Right ventricle myocardium superior (tissue), 1 donor: ENCODE data around the gene ARG1. TPM values are rescaled to one million over a fixed set of nuclear protein-coding genes. Genes with fewer than 3 reads are reported as not detected.

Experiments
- ATAC-seq: fragments of 200-7000 bp; cut with Tn5 transposase; one replicate; pipeline ENCODE4 v1.9.1; 2020; ENCODE audit warnings: mild to moderate bottlenecking; ENCODE audit not compliant: poor library complexity
- DNase-seq: peaks from one replicate; pipeline ENCODE4 v3.0.0-alpha.2; 2020
- intact Hi-C: fragments of 100-400 bp; cut with DNase I; formaldehyde crosslinking; loops from one replicate; pipeline ENCODE4 v1.11.2; 2022
- total RNA-seq: library from RNA; stranded (reverse); fragmentation: NEBNext Ultra II Directional; extraction: Animal tissue kit (Norgen Biotek cat#: 25700); gene quantifications from one replicate; pipeline ENCODE4 v1.2.1, GENCODE V29; 2021
- donor health status: DM: no; HTN: yes; CAD: no; lungs with severe emphysema.

The ARG1 gene
- total RNA-seq, 1 donor from 2014 or later = not detected

DNA sequence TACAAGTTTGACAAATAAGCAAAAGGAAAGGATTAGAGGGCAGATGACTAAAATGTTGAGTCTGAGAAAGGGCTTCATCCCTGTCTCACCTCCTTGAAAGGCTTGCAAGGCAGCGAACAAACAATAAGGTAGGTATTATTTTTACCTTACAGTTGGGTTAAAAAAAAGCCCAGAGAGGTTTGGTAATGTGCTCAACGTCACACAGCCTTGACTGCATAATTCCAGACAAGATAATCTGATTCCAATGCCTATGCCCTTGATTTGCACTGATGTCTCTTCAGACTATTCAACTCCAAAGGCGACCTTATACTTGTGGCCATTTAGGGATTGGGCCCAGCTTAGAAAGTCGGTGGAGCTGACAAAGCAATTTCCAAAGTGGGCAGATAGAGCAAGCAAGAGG, 1.7 kb downstream of the ARG1 start:
- no peak for DNase-seq
- intact Hi-C loops = no loop called here
- ATAC-seq = no peak

DNA sequence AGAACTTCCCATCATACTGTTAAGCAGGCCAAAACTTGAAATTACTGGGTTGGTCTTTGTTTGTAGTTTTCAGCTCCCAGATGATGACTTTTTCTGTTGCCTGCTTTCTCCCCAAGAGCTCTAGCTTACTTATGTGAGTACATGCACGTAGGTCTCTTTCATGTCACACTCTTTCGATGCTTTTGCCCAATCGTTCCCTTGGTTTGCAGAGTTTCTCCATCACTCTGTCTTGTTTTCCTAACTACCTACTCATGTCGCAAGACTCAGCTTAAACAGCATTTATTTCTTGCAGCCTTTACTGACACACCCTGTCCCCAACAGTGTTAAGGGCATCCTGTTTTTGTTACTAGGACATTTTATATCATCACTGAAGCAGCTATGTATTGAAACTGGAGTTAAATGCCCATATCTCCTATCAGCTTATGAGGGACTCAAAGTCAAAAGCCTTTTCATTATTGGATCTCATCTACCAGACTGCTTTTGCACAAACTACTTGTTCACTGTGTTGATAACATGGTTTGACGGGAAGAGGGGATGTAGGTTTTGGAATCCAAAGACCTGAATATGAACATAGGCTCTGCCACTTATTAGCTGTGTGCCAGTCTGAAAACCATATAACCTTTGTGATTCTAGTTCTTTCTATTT, 2.9 kb downstream of the ARG1 start:
- DNase-seq (no peak), ATAC-seq (no peak)
- intact Hi-C loops = no loop called here

DNA sequence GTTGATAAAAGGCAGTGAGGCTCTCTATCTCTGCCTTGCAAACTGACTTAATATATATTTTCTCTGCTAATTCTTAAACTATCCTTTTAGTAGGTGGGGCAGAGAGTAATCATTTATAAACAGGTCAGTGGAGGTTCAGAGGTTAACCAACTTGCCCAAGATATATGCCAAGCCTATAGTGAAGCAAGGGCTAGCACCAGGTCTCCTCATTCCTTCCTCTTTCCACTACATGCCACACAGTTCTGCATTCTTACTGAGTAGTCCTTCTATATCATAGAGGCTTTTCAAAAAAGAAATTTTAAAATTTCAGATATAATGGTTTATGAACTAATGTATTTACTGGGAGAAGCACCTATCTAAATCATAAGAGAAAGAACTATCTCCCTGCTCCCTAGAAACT, 8.5 kb downstream of the ARG1 start:
- intact Hi-C loops = no loop called here
- ATAC-seq (no peak), DNase-seq (no peak)

DNA sequence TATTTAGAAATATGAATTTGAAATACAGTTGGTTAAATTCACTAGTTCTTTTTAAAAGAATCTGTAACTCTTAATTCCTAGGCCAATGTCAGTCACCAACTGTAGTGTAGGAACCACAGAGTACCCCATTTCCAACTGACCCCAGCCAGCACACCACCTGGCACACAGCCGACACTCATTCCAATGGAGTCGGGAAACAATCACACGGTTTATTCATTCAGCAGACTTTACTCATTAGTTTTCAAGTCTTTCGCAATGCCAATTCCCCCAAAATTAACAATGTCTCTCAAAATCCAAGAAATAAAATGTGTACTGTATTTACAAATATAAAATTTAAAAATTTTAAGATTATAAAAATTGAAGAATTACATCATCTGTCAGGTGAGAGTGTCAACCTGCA, 13.5 kb downstream of the ARG1 start:
- DNase-seq (no peak), ATAC-seq (no peak)
- intact Hi-C loops = loop anchor here (5.0 kb wide), 1 partner anchor 36 kb away; no protein-coding TSS in a partner anchor

DNA sequence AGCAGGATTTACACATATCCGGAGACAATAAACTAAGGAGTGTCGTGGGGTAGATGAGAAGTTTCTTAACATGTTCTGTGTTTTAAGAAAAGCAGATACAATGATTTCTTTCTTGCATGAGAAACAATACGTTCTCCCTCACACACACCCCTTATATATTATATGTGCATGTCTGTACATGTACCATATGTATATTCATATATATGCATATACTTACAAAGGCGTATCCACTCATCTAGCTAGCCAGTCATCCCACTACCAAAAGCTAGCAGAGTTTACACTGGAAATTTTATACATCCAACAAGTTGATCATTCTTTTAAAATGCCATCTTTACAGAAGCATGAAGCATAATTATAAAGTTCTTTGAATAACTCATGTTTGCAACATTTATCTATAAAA, 14.9 kb downstream of the ARG1 start:
- intact Hi-C loops = loop anchor here (5.0 kb wide), 1 partner anchor 34 kb away; no protein-coding TSS in a partner anchor
- no peak for ATAC-seq
- DNase-seq = no peak

DNA sequence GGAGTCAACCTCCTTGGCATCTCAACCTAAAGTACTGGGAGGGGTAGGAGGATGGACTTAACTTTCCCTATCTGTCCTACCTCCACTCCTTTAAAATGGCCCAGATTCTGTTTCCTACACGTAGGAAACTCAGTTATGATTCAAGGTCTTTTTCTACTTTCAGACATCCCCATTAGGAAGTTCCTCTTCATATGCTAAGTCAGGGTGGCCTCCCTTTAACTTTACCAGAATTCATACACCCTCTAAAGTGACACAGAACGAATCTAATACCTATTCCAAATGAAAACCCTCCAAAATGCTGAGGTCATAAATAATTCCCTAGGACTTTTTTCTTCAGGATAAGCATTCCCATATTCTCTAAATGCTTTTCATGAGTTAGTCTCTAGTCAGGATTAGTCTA, 15.6 kb downstream of the ARG1 start:
- ATAC-seq (no peak), DNase-seq (no peak)
- intact Hi-C loops = loop anchor here (5.0 kb wide), 1 partner anchor 34 kb away; no protein-coding TSS in a partner anchor

DNA sequence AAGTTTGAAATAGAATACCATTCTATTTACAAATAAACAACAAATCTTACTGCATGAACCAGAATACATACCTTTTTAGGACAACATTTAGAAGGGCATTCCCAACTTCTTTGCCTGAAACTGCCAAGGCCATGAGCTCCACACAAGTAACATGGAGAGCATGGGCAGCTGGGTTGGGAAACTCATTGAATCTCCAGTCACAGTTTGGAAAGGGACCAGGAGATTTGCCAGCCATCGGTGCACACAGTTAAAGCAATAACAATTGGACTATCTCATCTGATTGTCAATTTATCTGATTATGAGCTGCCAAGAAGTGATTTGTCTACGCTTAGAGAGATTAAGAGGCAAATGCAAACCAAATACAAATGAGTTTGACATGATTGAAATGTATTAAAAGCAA, 19.9 kb downstream of the ARG1 start:
- DNase-seq (no peak), ATAC-seq (no peak)
- intact Hi-C loops = no loop called here

DNA sequence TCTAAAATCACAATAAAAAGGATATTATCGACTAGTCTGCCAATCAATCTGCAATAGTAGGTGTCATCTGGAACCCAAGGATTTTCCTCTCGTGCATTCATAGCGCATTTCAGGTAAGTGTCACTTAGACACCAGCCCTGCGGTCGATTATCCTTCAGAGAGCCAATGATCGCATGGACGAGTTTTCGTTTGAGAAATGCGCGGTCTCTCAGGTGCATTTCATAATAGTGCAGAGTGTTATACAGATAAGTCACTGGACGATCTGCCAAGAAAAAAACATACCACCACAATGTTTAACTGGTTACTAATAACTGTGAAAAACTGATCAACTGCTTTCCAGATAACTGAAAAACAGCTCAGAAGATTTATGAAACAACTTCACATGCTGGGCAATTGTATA, 21.0 kb downstream of the ARG1 start:
- intact Hi-C loops = no loop called here
- ATAC-seq (no peak), DNase-seq (no peak)

DNA sequence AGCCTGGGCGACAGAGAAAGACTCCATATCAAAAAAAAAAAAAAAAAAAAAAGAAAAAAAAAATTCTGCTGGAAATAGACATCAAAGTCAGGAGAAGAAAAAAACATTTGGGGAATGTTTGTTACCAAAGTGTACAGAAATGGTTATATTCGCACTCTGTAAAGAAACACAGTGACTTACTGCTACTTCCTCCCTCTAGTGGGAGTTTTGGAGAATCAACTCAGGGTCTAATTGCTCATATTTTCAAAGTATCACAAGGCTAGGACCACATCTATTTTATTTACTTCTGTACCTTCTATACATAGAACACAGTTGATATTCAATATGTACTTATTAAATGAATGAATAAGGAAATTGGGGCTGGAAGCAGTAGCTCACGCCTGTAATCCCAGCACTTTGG, 24.4 kb downstream of the ARG1 start:
- DNase-seq (no peak), ATAC-seq (no peak)
- intact Hi-C loops = no loop called here

DNA sequence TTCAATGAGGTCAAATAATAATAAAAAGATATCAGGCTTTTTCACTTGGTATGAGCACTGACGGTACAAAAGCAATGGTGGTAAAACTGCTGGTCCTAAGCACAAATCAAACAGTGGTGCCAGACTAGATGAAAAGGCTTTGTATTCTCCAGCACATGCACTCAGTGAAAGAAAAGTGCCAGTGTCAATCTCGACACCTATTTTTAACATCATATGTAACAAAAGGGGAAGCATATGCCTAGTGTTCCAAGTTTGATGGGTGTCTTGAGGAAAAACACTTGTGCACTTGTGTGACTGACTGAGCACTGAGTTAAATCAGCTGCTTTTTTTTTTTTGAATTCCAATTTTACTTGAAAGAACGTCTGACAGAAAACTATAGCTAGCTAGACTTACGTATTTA, 27.7 kb downstream of the ARG1 start:
- intact Hi-C loops = no loop called here
- DNase-seq = no peak
- peak; percentile 70 for ATAC-seq

DNA sequence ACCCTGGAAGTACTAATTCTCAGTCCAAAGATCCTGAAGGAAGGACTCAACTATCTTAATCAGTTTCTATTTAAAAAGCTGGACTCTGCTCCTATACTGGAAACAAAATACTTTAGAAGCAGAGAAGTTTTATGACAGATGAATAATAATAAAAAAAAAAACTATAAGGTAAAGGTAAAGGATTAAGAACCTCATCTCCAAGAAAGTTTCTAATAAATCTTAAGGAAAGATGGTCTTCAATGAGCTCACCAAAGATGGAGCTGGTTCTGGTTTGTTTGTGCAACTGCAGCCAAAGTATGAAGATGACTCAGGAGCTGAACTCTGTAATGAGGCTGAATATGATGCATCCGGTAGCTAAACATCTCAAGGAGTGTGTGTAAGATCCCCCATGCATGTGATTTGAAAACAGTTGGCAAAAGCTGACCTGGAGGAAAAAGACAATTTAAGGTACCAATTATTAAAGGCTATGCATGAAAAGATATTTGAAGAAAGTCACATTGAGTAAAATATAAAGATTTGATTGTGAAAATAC, 29.8 kb downstream of the ARG1 start:
- intact Hi-C loops = no loop called here
- DNase-seq = no peak
- ATAC-seq = no peak

DNA sequence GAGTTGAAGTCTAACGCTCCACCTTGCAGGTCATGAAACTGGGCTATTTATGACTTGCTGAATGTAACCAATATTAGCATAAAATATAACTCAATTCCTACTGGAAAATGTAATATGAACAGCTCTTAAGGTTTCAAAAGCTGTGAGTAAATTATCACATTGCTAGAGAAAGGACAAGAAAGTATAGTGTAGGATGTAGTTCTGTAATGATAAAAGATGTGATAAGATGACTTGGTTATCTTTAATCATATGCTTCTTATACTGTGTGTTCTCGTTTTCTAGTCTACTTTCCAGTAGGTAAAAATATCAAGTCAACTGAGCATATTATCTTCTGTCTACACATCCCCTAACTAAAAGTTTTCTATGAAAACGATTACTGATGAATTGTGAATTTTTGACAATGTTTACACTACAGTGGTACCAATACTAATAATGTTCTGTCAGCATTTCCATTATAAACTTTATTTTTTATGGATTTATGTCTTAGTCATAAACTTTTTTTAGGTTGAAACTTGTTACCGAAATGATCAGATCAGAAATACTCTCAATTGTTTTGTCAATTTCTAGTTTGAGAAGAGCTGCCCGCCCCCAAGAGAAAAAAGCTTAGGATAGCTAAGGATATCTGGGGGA, 40.4 kb downstream of the ARG1 start:
- intact Hi-C loops = no loop called here
- no peak for DNase-seq
- ATAC-seq = no peak

DNA sequence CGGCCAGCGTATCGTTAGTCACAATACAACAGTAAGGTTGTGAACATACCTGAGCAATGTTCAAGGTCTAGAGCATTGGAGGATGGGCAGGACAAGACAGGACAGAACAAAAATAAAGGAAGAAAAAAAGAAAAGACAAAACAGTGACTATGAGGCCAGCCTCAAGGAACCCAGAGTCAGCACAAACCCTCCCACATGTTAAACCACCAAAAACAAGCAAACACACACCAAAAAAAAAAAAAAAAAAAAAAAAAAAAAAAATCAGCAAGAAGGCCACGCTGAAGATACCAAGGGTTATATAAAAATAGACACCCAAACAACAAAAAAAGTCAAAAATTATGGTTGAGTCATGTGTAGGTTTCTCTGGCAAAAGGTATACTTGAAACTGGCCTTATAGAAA, 42.2 kb downstream of the ARG1 start:
- no peak for DNase-seq

DNA sequence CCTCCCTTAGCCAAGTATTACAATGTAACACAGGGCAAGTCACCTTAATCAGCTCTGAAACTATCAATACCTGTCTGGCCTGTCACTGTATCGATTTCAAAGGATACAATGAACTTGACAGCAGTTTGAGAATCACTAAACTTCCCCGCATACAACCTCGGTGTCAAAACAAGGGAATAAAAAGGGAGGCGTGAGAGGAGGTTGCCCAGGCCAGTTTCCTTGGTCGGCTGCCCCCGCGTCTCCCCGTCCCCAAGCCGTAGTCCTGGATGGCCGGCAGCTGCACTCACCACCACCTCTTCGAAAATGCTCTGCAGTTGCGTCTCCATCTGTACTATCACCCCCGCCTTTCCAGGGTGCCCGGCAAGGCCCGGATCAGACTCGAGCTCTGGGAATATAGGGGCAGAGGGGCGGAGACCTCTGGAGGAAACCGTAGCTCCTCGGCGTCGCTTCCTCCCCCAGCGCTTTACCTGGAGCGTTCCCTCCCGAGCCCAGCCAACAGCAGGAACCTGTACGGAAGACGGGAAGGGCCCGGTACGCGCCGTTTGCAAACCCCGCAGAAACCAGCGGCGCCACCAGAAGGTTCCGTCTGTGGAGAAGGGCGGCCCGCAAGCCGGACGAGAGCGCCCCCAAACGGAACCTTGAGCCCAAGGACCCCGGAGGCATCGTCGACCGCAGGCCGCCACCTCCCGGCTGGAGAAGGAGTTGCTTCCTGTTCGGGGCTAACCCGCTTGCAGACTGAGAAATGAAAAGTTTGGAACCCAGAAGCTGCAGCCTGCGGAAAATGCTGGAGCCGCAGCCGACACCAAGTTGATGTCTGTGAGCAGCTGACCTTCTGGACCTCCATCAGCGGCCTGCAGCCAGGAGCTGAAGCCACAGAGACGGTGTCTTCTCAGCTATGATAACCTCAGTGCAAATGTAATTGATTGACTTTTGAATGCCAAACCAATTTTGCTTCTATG, 55.0 kb downstream of the ARG1 start, which contains the start of gene MED23:
Gene MED23 (minus strand): TSS at position 519 of the 959 bp plus-strand sequence. CDS start 193 bp downstream, at position 326.
- DNase-seq = peak; percentile 96
- intact Hi-C loops = no loop called here
- ATAC-seq = peak; percentile 99

More for the DNA sequence above, 42.2 kb downstream of the ARG1 start:
- intact Hi-C loops = no loop called here
- no peak for ATAC-seq

DNA sequence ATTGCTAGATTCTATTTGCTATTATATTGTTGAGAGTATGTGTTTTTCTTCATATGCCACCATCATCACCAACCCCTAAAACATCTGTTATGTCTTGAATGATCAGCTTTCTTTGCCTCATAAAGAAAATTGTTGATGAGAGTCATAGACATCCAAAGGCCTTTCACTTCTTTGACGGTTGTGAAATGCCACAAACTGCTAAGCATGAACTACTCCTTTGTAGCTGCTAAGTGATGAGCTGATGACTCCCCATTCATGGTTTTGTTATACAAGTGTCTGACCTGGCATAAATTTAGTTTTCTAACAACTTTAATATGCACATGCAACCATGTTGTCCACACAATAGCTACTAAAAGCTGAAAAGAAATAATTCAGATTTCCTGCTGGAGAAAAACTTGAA, 55.7 kb downstream of the ARG1 start:
- ATAC-seq (no peak), DNase-seq (no peak)
- intact Hi-C loops = no loop called here

DNA sequence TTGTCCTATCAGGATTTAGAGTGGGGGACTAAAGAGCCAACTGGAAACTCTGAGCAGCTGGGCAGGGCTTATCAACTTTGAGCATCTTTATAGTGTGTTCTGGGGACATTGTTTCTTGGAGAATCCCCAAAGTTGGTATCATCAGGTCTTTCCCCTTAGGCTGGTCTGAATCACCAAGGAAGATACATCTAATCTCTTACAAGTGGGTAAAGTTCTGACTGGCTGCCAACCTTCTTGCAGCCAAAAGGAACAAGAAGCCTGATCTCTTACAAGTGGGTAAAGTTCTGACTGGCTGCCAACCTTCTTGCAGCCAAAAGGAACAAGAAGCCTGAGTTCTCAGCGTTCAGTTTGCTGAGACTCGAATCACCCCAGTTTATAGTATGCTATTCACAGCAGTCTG, 56.6 kb downstream of the ARG1 start:
- no peak for ATAC-seq
- intact Hi-C loops = no loop called here
- DNase-seq = no peak

DNA sequence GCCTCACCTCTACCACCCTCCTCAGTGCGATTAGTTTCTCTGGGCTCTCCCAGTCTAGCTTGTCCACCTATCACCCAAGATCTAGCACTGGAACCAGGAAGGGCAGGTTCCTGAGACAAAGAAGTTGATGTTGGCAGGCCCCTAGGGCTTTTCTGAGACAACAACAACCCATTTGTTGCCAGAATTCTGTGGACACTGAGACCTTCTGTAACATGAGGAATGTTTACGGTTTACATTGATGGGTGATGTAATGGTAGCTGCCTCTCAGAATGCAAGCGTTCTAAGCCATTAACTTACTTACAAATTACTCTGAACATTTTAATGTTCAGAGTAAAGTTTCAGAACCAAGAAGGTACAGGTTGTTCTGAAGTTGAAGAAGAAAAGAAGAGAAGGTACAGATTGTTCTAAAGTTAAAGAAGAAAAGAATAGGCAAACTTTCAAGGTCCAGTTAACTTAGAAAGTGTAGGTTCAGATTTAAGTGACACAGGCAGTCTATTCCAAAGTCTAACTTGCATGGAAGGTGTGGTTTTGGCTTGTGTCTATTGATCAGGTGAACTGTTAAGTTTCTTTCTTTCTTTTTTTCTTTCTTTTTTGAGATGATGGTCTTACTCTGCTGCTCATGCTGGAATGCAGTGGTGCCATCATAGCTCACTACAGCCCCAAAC, 58.7 kb downstream of the ARG1 start:
- no peak for ATAC-seq
- intact Hi-C loops = no loop called here

More for the DNA sequence above, 58.7 kb downstream of the ARG1 start:
- DNase-seq = no peak
